Bone marrow (tissue), 2 donors: Measurements from ENCODE around the gene CDKN2AIP.
"Not testable (repeated sequence)": the region's sequence is repeated elsewhere in the genome, so short reads cannot be mapped to it uniquely, and the experiment has no call there.

ENCODE experiments used
- DNase-seq, 2 donors: peaks; one replicate each; lab custom pipeline; 2025; lab: John Stamatoyannopoulos, UW

Gene CDKN2AIP

DNA sequence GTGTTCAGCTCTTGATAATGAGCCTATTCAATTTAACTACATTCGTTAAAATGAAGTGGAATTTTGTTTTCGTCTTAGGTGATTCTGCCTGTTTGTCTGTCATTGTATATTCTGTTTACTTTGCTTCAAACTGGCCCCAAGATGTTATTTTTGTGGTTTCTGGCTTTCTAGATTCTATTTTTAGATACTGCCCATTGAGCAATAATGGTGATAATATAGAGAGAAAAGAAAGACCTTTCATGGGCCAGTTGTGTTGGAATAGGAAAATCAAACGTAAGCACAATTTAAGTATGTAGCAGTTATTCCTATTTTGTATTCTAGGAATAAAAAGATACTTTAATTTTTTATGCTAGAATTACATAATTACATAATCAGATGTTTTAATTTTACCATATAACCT is 4.0 kb downstream of the CDKN2AIP start:
- DNase-seq: no peak

- DNase-seq: no peak
These were observed 4.9 kb downstream of the CDKN2AIP start for GRCh38 chr4:183449193-183449882.

DNA sequence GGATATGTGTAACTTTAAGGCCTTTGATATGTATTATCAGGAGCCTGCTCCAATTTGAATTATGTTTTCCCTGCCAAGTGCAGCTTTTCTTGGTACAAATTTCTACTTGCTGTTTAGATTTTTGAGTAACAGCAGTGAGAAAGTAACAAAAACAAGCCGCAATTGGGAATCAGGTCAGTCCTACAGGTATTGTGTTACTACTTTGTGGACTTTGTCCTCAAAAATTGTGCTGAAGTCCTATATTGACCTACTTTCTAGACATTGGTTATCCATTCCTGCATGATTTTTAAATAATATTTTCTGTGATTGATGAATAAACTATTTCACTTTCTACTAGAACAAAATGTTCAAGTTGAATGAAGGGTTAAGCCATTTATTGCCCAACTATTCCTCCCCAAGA is 5.7 kb downstream of the CDKN2AIP start:
- DNase-seq: no peak

DNA sequence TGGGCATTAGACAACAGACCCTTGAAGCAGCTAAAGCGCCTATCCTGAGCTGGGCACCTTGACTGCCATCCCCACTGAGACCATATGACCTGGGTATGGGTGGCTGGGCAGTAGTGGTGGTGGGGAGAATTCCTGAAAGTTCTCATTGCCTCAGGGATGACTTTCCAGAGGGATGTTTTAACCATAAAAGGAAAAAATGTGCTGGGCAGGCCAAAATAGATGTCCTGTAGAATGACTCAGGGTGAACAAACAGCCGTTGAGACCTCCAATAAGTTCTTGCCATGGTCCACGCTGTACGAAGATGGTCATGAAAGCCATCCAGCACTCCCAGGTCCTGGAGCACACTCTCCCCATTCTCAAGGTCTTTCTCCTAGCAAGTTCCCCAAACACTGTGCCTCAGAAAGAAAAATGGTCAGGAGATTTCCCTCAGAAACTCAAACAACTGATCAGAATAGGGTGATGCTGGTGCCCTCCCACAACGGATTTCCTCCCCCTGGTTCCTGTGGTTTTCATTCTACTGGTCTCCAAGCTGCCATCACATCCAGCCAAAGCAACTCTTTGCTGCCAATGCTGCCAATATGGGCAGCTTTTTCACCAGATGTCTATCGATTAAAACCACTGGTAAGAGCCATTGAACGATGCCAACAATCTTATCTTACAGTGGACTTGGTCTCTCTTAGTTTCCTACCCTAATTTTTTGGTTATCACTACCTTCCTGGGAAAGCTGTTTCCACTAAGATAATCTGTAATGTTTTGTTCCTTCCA is 11.2 kb downstream of the CDKN2AIP start:
- DNase-seq: peak in 1 of 2 donors; percentile 60

- DNase-seq: no peak
These were observed 13.6 kb downstream of the CDKN2AIP start for GRCh38 chr4:183458005-183458404.

DNA sequence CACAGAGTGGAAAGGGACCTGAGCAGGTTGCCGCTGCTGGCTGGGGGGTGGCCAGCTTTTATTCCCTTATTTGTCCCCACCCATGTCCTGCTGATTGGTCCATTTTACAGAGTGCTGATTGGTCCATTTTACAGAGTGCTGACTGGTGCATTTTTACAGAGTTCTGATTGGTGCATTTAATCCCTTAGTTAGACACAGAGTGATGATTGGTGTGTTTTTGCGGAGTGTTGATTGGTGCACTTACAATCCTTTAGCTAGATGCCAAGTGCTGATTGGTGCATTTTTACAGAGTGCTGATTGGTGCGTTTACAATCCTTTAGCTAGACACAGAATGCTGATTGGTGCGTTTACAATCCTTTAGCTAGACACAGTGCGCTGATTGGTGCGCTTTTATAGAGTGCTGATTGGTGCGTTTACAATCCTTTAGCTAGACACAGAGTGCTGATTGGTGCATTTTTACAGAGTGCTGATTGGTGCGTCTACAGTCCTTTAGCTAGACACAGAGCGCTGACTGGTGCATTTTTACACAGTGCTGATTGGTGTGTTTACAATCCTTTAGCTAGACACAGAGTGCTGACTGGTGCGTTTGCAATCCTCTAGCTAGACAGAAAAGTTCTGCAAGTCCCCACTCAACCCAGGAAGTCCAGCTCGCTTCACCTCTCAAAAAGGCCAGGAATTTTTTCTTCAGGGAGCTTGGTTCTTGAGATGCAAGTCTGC is 19.6 kb downstream of the CDKN2AIP start:
- not testable (repeated sequence) for DNase-seq

GRCh38 chr4:183465879-183466278 is 21.4 kb downstream of the CDKN2AIP start:
- not testable (repeated sequence) for DNase-seq

DNA sequence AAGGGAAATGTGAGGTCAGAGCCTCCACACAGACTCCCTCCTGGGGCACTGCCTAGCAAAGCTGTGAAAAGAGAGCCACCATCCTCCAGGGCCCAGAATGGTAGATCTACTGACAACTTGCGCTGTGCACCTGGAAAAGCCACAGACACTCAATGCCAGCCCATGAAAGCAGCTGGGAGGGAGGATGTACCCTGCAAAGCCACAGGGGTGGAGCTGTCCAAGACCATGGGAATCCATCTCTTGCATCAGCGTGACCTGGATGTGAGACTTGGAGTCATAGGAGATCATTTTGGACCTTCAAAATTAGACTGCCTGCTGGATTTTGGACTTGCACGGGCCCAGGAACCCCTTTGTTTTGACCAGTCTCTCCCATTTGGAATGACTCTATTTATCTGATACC is 22.8 kb downstream of the CDKN2AIP start:
- DNase-seq: no peak

DNA sequence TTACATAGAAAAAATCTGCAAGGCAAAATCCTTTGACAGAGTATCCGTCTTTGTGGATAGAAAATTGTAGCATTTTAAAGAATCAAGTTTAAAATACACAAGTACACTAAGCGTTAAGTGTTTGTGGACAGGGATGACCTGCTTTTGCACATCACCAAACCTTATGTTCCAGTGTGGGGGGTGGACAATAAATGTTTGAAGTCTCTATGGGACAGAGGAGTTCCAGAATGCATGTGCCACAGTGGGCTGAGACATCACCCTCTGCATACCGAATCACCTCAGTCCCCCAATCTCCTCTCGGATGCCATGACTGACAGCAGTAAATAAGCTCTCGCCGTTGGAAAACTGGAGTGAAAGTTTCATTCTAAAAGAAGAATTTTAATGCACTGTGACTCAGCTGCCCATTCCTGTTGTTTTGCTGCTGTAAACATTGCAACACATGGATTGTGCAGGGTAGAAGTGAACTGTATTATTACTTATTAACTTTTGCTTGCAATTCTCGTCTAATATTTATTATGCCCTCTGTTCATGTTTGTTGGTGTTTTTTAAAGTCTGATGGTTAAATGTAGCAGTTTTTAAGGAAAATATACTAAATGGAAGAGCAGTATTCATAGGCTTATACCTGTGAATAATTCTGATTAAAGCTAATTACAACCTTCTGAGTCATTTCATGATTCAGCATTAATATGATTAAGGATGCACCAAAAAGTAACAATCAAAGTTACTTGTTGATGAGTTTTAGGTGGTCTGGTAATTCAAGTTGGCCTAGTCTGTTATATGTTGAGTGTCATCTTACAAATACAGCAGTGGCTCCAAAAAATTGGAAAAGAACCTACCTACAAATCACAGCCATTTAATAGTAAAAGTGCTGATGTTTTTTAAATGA is 24.0 kb downstream of the CDKN2AIP start:
- no peak for DNase-seq

- DNase-seq: no peak
These were observed 24.8 kb downstream of the CDKN2AIP start for GRCh38 chr4:183469285-183469684.

GRCh38 chr4:183469936-183470335 is 25.5 kb downstream of the CDKN2AIP start:
- DNase-seq: no peak

DNA sequence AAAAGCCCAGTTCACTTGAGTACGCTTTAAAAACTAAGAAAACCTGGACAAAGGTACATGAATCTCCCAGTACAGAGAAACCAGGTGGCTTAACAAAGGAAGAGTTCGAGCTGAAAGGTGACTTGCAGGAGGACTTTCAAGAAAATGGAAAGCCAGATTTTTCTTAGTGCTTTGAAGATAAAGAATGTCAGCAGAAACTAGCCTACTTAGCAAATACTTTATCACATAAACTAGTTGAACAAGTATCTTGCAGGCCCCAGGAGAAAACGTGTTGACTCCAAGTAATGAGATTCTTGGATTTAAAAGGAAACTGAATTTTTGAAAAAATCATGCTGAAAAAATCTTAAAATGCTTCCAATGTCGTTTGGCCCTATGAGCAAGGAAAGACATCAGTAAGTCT is 26.4 kb downstream of the CDKN2AIP start:
- DNase-seq: no peak

GRCh38 chr4:183471946-183472708 is 27.7 kb downstream of the CDKN2AIP start:
- DNase-seq: peak; percentile 31 to 47

- no peak for DNase-seq
These were observed 33.7 kb downstream of the CDKN2AIP start for GRCh38 chr4:183478123-183478522.

DNA sequence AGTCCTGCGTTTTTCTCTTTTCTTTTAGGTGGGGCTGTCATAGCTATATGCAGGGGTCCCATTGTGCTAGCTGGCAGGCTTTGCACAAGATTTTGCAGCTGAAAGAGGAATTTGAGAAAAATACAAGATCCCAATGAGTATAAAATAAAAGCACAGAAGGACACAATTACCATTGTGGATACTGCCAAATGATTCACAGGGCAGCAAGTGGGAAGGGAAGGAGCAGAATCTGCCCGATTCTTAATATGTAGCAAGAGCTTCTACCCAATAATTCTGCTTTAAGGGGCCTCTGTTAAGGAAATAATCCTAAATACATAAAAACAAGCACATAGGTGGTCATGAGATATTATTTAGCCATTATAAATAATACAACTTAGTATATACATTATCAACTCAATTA is 34.5 kb downstream of the CDKN2AIP start:
- DNase-seq: no peak

GRCh38 chr4:183482515-183483095 is 38.2 kb downstream of the CDKN2AIP start:
- not testable (repeated sequence) for DNase-seq

DNA sequence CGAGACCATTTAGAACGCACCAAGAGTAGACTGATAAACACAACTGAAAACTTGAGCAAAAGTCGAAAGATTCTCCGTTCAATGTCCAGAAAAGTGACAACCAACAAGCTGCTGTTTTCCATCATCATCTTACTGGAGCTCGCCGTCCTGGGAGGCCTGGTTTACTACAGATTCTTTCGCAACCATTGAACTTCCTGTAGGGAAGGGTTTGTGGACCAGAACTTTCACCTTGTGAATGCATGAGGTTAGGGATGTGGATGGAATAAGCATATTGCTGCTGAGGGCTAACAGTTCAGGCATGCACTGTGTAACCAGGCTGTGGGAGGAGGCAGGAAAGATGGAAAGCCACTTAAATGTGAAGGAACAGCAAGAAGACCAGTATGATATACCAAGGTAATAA is 39.6 kb downstream of the CDKN2AIP start:
- DNase-seq: no peak

DNA sequence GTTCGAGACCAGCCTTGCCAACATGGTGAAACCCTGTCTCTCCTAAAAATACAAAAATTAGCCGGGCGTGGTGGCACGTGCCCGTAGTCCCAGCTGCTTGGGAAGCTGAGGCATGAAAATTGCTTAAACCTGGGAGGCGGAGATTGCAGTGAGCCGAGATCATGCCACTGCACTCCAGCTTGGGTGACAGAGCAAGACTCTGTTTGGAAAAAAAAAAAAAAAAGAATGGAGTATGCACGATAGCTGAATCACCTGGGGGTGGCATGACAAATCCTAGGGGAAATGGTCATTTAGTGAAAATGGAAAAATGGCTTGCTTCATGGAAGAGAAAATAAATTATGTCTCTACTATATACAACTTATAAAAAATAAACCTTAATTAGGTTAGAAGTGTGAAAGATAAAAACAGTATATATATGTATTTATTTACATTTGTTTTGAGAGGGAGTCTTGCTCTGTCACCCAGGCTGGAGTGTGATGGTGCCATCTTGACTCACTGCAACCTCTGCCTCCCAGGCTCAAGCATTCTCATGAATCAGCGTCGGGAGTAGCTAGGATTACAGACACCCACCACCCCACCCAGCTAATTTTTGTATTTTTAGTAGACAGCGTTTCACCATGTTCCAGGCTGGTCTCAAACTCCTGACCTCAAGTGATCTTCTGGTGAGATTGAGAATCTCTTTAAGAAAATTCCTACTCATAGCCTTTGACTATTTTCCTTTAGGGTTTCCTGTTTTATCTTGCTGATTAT is 41.1 kb downstream of the CDKN2AIP start:
- DNase-seq: no peak

- no peak for DNase-seq
These were observed 48.4 kb downstream of the CDKN2AIP start for GRCh38 chr4:183492791-183493222.

DNA sequence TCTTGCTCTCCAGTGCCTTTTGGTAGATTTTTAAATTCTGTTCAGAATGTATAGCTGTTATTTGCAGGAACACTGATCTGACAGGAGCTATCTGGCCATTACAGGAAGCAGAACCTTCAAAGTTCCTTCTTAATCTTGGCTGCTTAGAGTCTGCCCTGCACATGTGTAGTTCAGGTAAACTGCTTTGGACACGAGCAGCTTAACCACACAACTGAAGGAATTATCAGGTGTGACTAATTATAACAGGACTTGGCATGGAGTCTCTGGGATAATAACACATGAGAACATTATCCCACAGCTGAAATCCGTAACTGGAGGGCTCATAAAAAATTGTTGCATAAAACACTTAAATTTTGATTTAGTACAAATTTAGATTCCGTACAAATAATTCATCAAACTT is 48.8 kb downstream of the CDKN2AIP start:
- no peak for DNase-seq
